SK-N-MC (cell line): Measurements from ENCODE around the gene MITD1.

ENCODE experiments used
- EZH2 ChIP-seq: fragments of 200-600 bp; sonication (generic); IDR thresholded peaks from one replicate; pipeline ENCODE4 v1.6.1; 2017; ENCODE audit warnings: antibody characterized with exemption
- POLR2AphosphoS5 ChIP-seq: IDR thresholded peaks from 2 replicates; pipeline ENCODE4 v1.6.1; 2012; ENCODE audit warnings: mild to moderate bottlenecking, low read depth, low read length, borderline replicate concordance

GRCh38 chr2:99158599-99158998, 22.3 kb downstream of the MITD1 start:
- TF ChIP-seq EZH2, result no peak
- no peak for TF ChIP-seq POLR2AphosphoS5
